GM18868 (cell line): ENCODE results near the gene PAQR4.

Experiments
- ATAC-seq: cut with Tn5 transposase; IDR thresholded peaks from one replicate; pipeline ENCODE4 v1.9.1; 2021; ENCODE audit warnings: mild to moderate bottlenecking, moderate library complexity; ENCODE audit not compliant: unreplicated experiment

Gene PAQR4

DNA sequence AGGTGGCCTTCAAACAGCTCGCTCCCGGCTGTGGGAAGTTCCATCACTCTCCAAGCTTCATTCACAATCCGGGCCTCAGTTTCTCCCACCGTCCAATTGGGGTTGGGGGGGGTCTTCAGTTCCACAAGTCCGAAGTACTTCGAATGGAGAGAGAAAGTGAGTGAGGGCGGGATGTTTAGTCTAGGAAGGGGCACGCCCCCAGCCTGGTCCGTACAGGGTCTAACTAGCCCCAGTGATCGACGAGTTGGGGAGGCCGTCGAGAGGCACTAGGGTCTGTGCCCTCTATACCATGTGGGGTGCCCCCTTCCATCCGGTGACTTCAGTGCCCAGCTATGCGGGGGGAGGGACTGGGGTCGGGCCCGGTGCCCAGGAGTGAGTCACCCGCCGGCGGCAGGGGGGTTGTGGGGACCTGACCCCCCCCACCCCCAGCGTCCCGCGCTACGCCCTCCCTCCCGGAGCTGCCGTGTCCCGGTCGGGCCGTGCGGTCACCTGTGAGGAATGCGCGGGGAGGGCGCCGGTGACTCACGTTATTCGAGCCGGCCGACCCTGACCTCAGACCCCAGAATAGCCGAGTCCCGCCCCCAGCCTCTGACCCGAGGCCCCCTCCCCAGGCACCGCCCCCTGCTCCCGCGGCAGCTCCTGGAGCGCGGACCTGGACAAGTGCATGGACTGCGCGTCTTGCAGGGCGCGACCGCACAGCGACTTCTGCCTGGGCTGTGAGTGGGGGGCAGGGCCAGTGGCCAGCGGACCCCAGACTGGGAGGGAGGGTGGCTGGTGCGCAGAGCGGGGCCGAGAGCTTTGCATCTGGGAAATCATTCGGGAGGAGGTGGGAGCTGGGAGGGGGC lies 51.7 kb downstream of the PAQR4 start:
- ATAC-seq: no peak

DNA sequence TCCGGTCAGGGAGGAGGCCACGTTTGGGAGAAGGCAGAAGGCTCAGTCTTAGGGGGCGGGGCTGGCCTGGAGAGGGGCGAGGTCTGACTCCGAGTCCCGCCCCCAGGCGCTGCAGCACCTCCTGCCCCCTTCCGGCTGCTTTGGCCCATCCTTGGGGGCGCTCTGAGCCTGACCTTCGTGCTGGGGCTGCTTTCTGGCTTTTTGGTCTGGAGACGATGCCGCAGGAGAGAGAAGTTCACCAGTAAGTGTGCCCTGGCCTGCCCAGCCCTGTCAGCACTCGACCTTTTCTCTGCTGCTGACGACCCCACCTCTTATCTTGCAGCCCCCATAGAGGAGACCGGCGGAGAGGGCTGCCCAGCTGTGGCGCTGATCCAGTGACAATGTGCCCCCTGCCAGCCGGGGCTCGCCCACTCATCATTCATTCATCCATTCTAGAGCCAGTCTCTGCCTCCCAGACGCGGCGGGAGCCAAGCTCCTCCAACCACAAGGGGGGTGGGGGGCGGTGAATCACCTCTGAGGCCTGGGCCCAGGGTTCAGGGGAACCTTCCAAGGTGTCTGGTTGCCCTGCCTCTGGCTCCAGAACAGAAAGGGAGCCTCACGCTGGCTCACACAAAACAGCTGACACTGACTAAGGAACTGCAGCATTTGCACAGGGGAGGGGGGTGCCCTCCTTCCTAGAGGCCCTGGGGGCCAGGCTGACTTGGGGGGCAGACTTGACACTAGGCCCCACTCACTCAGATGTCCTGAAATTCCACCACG lies 52.5 kb downstream of the PAQR4 start:
- no peak for ATAC-seq

DNA sequence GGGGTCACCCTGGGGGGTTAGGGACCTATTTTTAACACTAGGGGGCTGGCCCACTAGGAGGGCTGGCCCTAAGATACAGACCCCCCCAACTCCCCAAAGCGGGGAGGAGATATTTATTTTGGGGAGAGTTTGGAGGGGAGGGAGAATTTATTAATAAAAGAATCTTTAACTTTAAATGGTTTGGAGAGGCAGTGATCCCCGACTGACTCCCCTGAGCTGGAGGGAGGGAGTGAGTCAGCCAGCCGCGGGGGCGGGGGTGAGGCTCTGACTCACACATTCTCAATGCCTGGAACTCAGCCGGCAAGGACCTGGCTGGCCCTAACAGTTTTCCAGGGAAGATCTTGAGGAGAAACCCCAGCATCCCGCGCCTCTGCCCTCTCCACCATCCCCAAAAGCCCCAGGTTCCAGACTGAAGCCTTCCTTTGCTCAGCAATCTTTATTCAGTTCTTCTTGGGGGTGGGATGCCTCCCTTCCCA lies 53.1 kb downstream of the PAQR4 start:
- ATAC-seq: no peak

DNA sequence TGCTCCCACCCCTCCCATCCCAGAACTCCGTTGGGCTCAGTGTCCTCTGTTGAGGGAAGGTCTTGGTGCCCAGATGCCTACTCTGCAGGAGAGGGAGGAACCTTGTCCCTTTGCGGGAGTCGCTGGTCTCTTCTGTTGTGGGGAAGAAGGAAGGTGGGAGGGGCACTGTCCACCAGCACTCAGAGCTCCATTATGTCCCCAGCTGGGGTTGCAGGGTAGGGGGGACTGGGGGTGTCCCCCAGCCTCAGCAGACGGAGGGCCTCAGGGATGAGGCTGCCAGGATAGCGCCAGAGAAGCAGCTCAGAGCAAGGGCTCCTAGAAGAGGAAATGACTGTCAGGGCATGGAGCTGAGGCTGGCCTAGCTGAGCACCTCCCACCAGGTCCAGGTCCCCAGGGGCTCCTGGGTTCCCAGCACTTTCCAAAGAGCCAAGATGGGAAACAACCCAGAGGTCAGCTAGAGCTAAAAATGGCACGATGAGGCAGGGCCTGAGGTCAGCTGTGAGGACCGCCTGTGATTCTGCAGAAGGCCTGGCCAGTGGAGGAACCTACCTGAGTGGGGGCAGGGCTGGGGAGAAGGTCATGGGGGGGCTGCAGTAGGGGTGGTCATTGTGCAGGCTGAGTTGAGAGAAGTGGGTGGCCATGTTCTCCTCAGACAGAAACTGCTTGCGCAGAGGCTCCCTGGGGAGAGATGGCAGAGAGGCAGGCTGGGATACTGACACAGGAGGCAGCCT lies 53.7 kb downstream of the PAQR4 start:
- ATAC-seq: no peak
